GM21619 (cell line): ENCODE data around the gene SYT15B.
"Not testable (repeated sequence)": the region's sequence is repeated elsewhere in the genome, so short reads cannot be mapped to it uniquely, and the experiment has no call there.

Experiments used
- ATAC-seq: cut with Tn5 transposase; IDR thresholded peaks from one replicate; pipeline ENCODE4 v1.9.1; 2021; ENCODE audit not compliant: unreplicated experiment

SYT15B gene

GRCh38 chr10:47730911-47731310, 32.5 kb downstream of the SYT15B start:
- not testable (repeated sequence) for ATAC-seq

GRCh38 chr10:47725740-47726139, 37.7 kb downstream of the SYT15B start:
- not testable (repeated sequence) for ATAC-seq

- not testable (repeated sequence) for ATAC-seq
Measured at GRCh38 chr10:47725047-47725446, 38.3 kb downstream of the SYT15B start.

GRCh38 chr10:47724119-47724518, 39.3 kb downstream of the SYT15B start:
- ATAC-seq: not testable (repeated sequence)

GRCh38 chr10:47723362-47723761, 40.0 kb downstream of the SYT15B start:
- not testable (repeated sequence) for ATAC-seq

GRCh38 chr10:47717011-47717769, 46.2 kb downstream of the SYT15B start:
- ATAC-seq: not testable (repeated sequence)
